ENCODE measurements around the gene FGF7. TPM values are rescaled to one million over a fixed set of nuclear protein-coding genes. Genes with fewer than 3 reads are reported as not detected.

Gene FGF7
- polyA plus RNA-seq, 1 donor from 2014 or later, result 0.04 TPM

GRCh38 chr15:49471733-49472132, 48.7 kb downstream of the FGF7 start:
- no peak overlapping the region for H3K4me2 ChIP-seq (ENCODE audit: low read length)
- no peaks in the 10 kb centered on the region for H3K36me3 ChIP-seq (ENCODE audit: insufficient read depth, low read length)
- H2AFZ ChIP-seq (ENCODE audit: low read depth, low read length), result no peak overlapping the region
- H3K27me3 ChIP-seq (ENCODE audit: insufficient read depth, low read depth, low read length), result no peaks in the 10 kb centered on the region
- no peaks in the 10 kb centered on the region for H4K20me1 ChIP-seq (ENCODE audit: insufficient read depth)
- TF ChIP-seq MXI1 (conservative IDR thresholded peaks at IDR 0.05; ENCODE audit: poor library complexity, severe bottlenecking) (no peak), RAD21 (conservative IDR thresholded peaks at IDR 0.05) (no peak), EP300 (conservative IDR thresholded peaks at IDR 0.05; ENCODE audit: poor library complexity, severe bottlenecking) (no peak)
- no peaks in the 10 kb centered on the region for H3K9me3 ChIP-seq (ENCODE audit: low read length)
- no peak overlapping the region for H3K27ac ChIP-seq (ENCODE audit: low read length)
- no peaks in the 10 kb centered on the region for H3K79me2 ChIP-seq (replicated peaks; ENCODE audit: insufficient read depth, low read length)
- H3F3A ChIP-seq (ENCODE audit: insufficient read depth, low read length, poor library complexity, severe bottlenecking), result no peaks in the 10 kb centered on the region
- H3K9me2 ChIP-seq (ENCODE audit: insufficient read depth, low read length), result no peaks in the 10 kb centered on the region
- no peak overlapping the region for H3K9ac ChIP-seq (ENCODE audit: low read length)
- H3K4me3 ChIP-seq (ENCODE audit: low read length), result no peak overlapping the region

DNA sequence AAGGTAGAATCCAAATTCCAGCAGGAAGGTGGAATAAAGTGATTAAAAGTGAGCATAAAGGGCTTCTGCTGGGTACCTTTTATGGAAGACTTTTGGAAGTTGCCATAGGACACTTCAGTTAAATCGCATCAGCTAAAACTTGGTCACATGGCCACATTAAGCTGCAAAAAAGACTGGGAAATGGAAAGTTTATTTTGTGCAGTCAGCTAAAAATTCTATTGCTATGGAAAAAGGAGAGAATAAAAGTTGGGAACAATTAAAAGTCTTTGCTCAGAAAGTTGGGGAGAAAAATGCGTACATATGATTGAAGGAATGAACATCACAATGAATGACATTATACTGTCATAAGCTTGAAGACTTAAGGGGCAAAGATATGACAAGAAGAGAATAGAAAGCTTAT, 49.3 kb downstream of the FGF7 start:
- no peaks in the 10 kb centered on the region for H3K9me2 ChIP-seq (ENCODE audit: insufficient read depth, low read length)
- no peak overlapping the region for H3K4me3 ChIP-seq (ENCODE audit: low read length)
- no peak overlapping the region for H3K4me2 ChIP-seq (ENCODE audit: low read length)
- H2AFZ ChIP-seq (ENCODE audit: low read depth, low read length), result no peak overlapping the region
- no peaks in the 10 kb centered on the region for H3F3A ChIP-seq (ENCODE audit: insufficient read depth, low read length, poor library complexity, severe bottlenecking)
- TF ChIP-seq MXI1 (conservative IDR thresholded peaks at IDR 0.05; ENCODE audit: poor library complexity, severe bottlenecking) (no peak), TAF1 (IDR thresholded peaks at IDR 0.05; ENCODE audit: low read depth) (no peak), EZH2 (IDR thresholded peaks at IDR 0.05; ENCODE audit: borderline replicate concordance, insufficient read depth, low read length, poor library complexity, severe bottlenecking) (no peak), POLR2AphosphoS5 (IDR thresholded peaks at IDR 0.05) (no peak), CTCF (IDR thresholded peaks at IDR 0.05; ENCODE audit: poor library complexity, severe bottlenecking) (no peak), RAD21 (conservative IDR thresholded peaks at IDR 0.05) (no peak), EP300 (conservative IDR thresholded peaks at IDR 0.05; ENCODE audit: poor library complexity, severe bottlenecking) (no peak), SMC3 (conservative IDR thresholded peaks at IDR 0.05; ENCODE audit: poor library complexity) (no peak)
- TF ChIP-seq, protein P1, sequence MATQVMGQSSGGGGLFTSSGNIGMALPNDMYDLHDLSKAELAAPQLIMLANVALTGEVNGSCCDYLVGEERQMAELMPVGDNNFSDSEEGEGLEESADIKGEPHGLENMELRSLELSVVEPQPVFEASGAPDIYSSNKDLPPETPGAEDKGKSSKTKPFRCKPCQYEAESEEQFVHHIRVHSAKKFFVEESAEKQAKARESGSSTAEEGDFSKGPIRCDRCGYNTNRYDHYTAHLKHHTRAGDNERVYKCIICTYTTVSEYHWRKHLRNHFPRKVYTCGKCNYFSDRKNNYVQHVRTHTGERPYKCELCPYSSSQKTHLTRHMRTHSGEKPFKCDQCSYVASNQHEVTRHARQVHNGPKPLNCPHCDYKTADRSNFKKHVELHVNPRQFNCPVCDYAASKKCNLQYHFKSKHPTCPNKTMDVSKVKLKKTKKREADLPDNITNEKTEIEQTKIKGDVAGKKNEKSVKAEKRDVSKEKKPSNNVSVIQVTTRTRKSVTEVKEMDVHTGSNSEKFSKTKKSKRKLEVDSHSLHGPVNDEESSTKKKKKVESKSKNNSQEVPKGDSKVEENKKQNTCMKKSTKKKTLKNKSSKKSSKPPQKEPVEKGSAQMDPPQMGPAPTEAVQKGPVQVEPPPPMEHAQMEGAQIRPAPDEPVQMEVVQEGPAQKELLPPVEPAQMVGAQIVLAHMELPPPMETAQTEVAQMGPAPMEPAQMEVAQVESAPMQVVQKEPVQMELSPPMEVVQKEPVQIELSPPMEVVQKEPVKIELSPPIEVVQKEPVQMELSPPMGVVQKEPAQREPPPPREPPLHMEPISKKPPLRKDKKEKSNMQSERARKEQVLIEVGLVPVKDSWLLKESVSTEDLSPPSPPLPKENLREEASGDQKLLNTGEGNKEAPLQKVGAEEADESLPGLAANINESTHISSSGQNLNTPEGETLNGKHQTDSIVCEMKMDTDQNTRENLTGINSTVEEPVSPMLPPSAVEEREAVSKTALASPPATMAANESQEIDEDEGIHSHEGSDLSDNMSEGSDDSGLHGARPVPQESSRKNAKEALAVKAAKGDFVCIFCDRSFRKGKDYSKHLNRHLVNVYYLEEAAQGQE (IDR thresholded peaks at IDR 0.05; ENCODE audit: borderline replicate concordance), result no peak
- no peak overlapping the region for H3K9ac ChIP-seq (ENCODE audit: low read length)
- no peaks in the 10 kb centered on the region for H3K9me3 ChIP-seq (ENCODE audit: low read length)
- H3K36me3 ChIP-seq (ENCODE audit: insufficient read depth, low read length), result no peaks in the 10 kb centered on the region
- H3K27ac ChIP-seq (ENCODE audit: low read length), result no peak overlapping the region
- no peaks in the 10 kb centered on the region for H3K79me2 ChIP-seq (replicated peaks; ENCODE audit: insufficient read depth, low read length)
- no peaks in the 10 kb centered on the region for H3K27me3 ChIP-seq (ENCODE audit: insufficient read depth, low read depth, low read length)
- H4K20me1 ChIP-seq (ENCODE audit: insufficient read depth), result no peaks in the 10 kb centered on the region

- H3K9me3 ChIP-seq (ENCODE audit: low read length), result no peaks in the 10 kb centered on the region
- no peaks in the 10 kb centered on the region for H3K9me2 ChIP-seq (ENCODE audit: insufficient read depth, low read length)
- H3K4me2 ChIP-seq (ENCODE audit: low read length), result no peak overlapping the region
- no peaks in the 10 kb centered on the region for H3K27me3 ChIP-seq (ENCODE audit: insufficient read depth, low read depth, low read length)
- H3K36me3 ChIP-seq (ENCODE audit: insufficient read depth, low read length), result no peaks in the 10 kb centered on the region
- no peak overlapping the region for H2AFZ ChIP-seq (ENCODE audit: low read depth, low read length)
- H3K9ac ChIP-seq (ENCODE audit: low read length), result no peak overlapping the region
- no peaks in the 10 kb centered on the region for H4K20me1 ChIP-seq (ENCODE audit: insufficient read depth)
- H3F3A ChIP-seq (ENCODE audit: insufficient read depth, low read length, poor library complexity, severe bottlenecking), result no peaks in the 10 kb centered on the region
- H3K79me2 ChIP-seq (replicated peaks; ENCODE audit: insufficient read depth, low read length), result no peaks in the 10 kb centered on the region
- no peak overlapping the region for H3K27ac ChIP-seq (ENCODE audit: low read length)
- TF ChIP-seq TAF1 (IDR thresholded peaks at IDR 0.05; ENCODE audit: low read depth) (no peak), SMC3 (conservative IDR thresholded peaks at IDR 0.05; ENCODE audit: poor library complexity) (no peak), POLR2AphosphoS5 (IDR thresholded peaks at IDR 0.05) (no peak), RAD21 (conservative IDR thresholded peaks at IDR 0.05) (no peak), CTCF (IDR thresholded peaks at IDR 0.05; ENCODE audit: poor library complexity, severe bottlenecking) (no peak), EP300 (conservative IDR thresholded peaks at IDR 0.05; ENCODE audit: poor library complexity, severe bottlenecking) (no peak), MXI1 (conservative IDR thresholded peaks at IDR 0.05; ENCODE audit: poor library complexity, severe bottlenecking) (no peak), EZH2 (IDR thresholded peaks at IDR 0.05; ENCODE audit: borderline replicate concordance, insufficient read depth, low read length, poor library complexity, severe bottlenecking) (no peak)
- TF ChIP-seq, protein P1 (IDR thresholded peaks at IDR 0.05; ENCODE audit: borderline replicate concordance), result no peak
- no peak overlapping the region for H3K4me3 ChIP-seq (ENCODE audit: low read length)
These were observed 50.0 kb downstream of the FGF7 start for GRCh38 chr15:49473031-49473430.
